Measurements from ENCODE around the gene TSC22D3.

The TSC22D3 gene

GRCh38 chrX:107730991-107731766 lies 44.4 kb downstream of the TSC22D3 start:
- TF ChIP-seq CREB5 (CRISPR knock-in tag; IDR thresholded peaks at IDR 0.05; ENCODE audit: low read depth) (no peak), ZC3H10 (CRISPR knock-in tag; IDR thresholded peaks at IDR 0.05) (no peak), TOX (CRISPR knock-in tag; IDR thresholded peaks at IDR 0.05; ENCODE audit: borderline replicate concordance) (no peak), BACH2 (CRISPR knock-in tag; IDR thresholded peaks at IDR 0.05; ENCODE audit: borderline replicate concordance) (no peak), RARB (CRISPR knock-in tag; IDR thresholded peaks at IDR 0.05) (no peak), ZNF565 (CRISPR knock-in tag; conservative IDR thresholded peaks at IDR 0.05; ENCODE audit: low read depth) (no peak), ZNF8 (CRISPR knock-in tag; IDR thresholded peaks at IDR 0.05) (no peak)
- no peak for ATAC-seq

- TF ChIP-seq PPARA (CRISPR knock-in tag; IDR thresholded peaks at IDR 0.05; ENCODE audit: borderline replicate concordance) (no peak), CSRNP3 (CRISPR knock-in tag; IDR thresholded peaks at IDR 0.05) (no peak), ZFP30 (CRISPR knock-in tag; IDR thresholded peaks at IDR 0.05) (no peak), ZC3H10 (CRISPR knock-in tag; IDR thresholded peaks at IDR 0.05) (no peak), ZNF565 (CRISPR knock-in tag; conservative IDR thresholded peaks at IDR 0.05; ENCODE audit: low read depth) (no peak), CREB5 (CRISPR knock-in tag; IDR thresholded peaks at IDR 0.05; ENCODE audit: low read depth) (no peak), ISL1 (CRISPR knock-in tag; IDR thresholded peaks at IDR 0.05) (no peak), ESRRG (CRISPR knock-in tag; IDR thresholded peaks at IDR 0.05) (no peak), PATZ1 (CRISPR knock-in tag; IDR thresholded peaks at IDR 0.05; ENCODE audit: borderline replicate concordance) (no peak), SNAI2 (CRISPR knock-in tag; IDR thresholded peaks at IDR 0.05) (no peak), ARNTL (CRISPR knock-in tag; IDR thresholded peaks at IDR 0.05; ENCODE audit: borderline replicate concordance, low read depth) (no peak), RARB (CRISPR knock-in tag; IDR thresholded peaks at IDR 0.05) (no peak)
- ATAC-seq = no peak
Observed at GRCh38 chrX:107730298-107730655, 45.3 kb downstream of the TSC22D3 start.

- ATAC-seq = no peak
- TF ChIP-seq ZFP3 (CRISPR knock-in tag; IDR thresholded peaks at IDR 0.05) (no peak), RARB (CRISPR knock-in tag; IDR thresholded peaks at IDR 0.05) (no peak), ISL1 (CRISPR knock-in tag; IDR thresholded peaks at IDR 0.05) (no peak), PPARA (CRISPR knock-in tag; IDR thresholded peaks at IDR 0.05; ENCODE audit: borderline replicate concordance) (no peak), ZNF70 (CRISPR knock-in tag; IDR thresholded peaks at IDR 0.05) (no peak), ARNTL (CRISPR knock-in tag; IDR thresholded peaks at IDR 0.05; ENCODE audit: borderline replicate concordance, low read depth) (no peak), CREB5 (CRISPR knock-in tag; IDR thresholded peaks at IDR 0.05; ENCODE audit: low read depth) (no peak), ESRRG (CRISPR knock-in tag; IDR thresholded peaks at IDR 0.05) (no peak), OSR1 (CRISPR knock-in tag; IDR thresholded peaks at IDR 0.05) (no peak), CSRNP3 (CRISPR knock-in tag; IDR thresholded peaks at IDR 0.05) (no peak), TSHZ2 (CRISPR knock-in tag; IDR thresholded peaks at IDR 0.05) (no peak), PATZ1 (CRISPR knock-in tag; IDR thresholded peaks at IDR 0.05; ENCODE audit: borderline replicate concordance) (no peak), TOX (CRISPR knock-in tag; IDR thresholded peaks at IDR 0.05; ENCODE audit: borderline replicate concordance) (no peak)
Observed at GRCh38 chrX:107729558-107730297, 45.9 kb downstream of the TSC22D3 start.
